Mesodermal cell (in vitro differentiated cells): ENCODE measurements around the gene KLHL35.
"Not testable (repeated sequence)": the region's sequence is repeated elsewhere in the genome, so short reads cannot be mapped to it uniquely, and the experiment has no call there.

ENCODE experiments used
- H3K27ac ChIP-seq: 2 replicates; pipeline ENCODE4 v1.7.0; 2013; ENCODE audit warnings: mild to moderate bottlenecking, low read depth, low read length, moderate library complexity; ENCODE audit not compliant: severe bottlenecking
- H3K36me3 ChIP-seq: 2 replicates; pipeline ENCODE4 v1.7.1; 2013; ENCODE audit warnings: mild to moderate bottlenecking, low read length, moderate library complexity; ENCODE audit not compliant: control insufficient read depth, insufficient read depth
- H3K4me1 ChIP-seq: one replicate; pipeline ENCODE4 v1.7.1; 2013; ENCODE audit warnings: mild to moderate bottlenecking, low read length; ENCODE audit not compliant: insufficient read depth, control insufficient read depth, poor library complexity, severe bottlenecking
- H3K4me3 ChIP-seq: 2 replicates; pipeline ENCODE4 v1.7.0; 2013; ENCODE audit warnings: low read length, control low read depth, mild to moderate bottlenecking; ENCODE audit not compliant: insufficient read depth, poor library complexity, severe bottlenecking; ENCODE audit errors: extremely low read depth
- H3K9me3 ChIP-seq: 2 replicates; pipeline ENCODE4 v1.7.1; 2013; ENCODE audit warnings: mild to moderate bottlenecking, low read length, moderate library complexity; ENCODE audit not compliant: control insufficient read depth
- WGBS, 2 experiments: methylation state at CpG; one replicate each; pipeline ENCODE4 v1.1.5; 2013; ENCODE audit warnings: missing lambda C conversion rate in 2 of 2; ENCODE audit not compliant: insufficient coverage in 2 of 2; 5-methylcytosine and 5-hydroxymethylcytosine counted together

Gene KLHL35

DNA sequence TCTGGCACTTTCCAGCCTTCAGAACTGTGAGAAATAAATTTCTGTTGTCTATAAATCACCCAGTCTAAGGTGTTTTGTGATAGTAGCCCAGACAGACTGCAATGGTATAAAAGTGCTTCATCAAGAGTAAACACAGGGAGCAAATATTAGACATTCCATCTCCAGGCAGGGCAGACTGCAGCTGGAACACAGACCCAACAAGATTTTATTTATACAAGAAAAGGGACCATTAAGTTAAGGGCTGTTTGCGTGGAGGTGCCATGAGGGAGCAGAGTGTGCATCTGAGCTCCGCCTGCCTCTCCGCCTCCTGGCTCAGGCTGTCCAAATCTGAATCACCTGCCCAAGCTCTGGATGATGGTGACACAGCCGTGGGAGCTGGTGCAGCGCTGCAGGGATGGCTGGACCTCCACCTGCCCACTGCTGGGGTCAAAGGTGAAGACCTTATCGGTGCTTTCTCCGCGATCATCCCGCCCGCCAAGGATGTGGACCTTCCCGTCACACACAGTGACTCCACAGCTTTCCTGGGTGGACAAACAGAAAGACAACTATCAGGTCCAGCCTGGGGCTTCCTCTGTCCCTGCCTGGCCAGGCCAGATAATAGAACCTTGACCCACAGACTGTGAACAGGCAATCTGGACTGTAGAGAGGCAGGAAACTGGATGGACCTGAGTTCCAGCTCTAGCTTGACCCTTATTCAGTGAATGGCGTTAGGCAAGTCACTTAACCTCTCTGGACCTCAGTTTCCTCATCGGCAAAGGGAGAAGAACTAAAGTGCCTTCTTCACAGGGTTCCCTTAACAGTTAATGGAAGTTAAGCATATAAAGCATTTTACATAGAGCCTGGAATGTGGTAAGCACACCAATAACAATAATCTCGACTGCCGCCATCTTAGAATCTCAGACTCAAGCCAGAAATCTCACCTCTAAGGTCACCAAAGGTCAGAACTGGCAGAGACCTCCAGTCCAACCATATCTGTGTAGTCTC, 10.5 kb downstream of the KLHL35 start:
- 94 to 99% methylated on average over 12 to 13 of the region's 15 CpGs for WGBS, 2 experiments
- Histone ChIP-seq H3K9me3 (no peaks in the 10 kb centered on the region), H3K36me3 (peaks cover 26% of the 10 kb centered on the region), H3K4me3 (no peak overlapping the region), H3K4me1 (peaks cover 12% of the 10 kb centered on the region), H3K27ac (no peak overlapping the region)

DNA sequence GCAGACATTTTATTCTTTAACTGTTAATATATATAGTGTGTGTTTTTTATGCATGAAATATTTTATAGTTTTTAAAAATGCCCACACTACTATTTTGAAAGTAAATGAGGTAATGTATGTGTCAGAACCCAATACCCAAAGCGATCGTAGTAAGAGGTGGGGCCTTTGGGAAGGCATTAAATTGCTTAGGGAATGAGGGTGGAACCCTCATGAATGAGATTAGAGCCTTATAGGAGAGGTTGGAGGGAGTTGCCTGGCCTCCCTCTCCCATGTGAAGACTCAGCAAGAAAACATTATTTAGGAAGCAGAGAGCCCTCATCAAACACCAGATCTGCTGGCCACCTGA, 11.1 kb downstream of the KLHL35 start:
- Histone ChIP-seq H3K36me3 (peaks cover 33% of the 10 kb centered on the region), H3K4me1 (peaks cover 12% of the 10 kb centered on the region), H3K9me3 (no peaks in the 10 kb centered on the region), H3K27ac (no peak overlapping the region), H3K4me3 (no peak overlapping the region)
- 100% methylated on average over 2 of the region's 2 CpGs; no CpG with 5 or more reads in 1 of the 2 experiments for WGBS, 2 experiments

DNA sequence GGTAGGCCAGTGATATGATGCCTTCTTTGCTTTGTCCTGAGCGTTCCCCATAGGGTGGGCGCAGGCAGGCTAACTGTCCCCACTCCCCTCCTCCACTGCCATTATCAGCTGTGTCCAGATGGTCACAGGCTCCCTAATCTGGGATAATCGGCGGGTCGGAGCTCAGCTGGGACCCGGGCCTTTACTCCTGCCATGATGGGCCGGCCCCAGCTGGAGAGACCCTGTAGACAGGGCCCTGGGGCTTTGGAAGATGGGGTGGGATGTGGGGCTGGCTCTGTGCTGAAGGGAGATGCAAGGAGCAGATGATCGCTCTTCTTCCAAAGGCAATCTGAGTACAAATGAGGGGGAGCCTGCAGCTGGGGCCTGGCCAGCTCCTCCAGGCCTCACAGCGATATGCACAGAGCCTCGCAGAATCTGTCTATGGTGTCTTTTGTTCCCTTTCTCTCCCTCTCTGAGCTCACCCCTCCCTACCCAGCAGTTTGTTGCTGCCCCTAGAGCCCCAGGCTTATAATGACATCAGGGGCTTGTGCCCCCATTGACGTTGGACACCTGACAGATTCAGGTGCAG, 11.9 kb downstream of the KLHL35 start:
- no peaks in the 10 kb centered on the region for H3K9me3 ChIP-seq
- no peak overlapping the region for H3K4me3 ChIP-seq
- 93 to 95% methylated on average over 5 to 8 of the region's 11 CpGs for WGBS, 2 experiments
- peaks cover 41% of the 10 kb centered on the region for H3K36me3 ChIP-seq
- no peak overlapping the region for H3K27ac ChIP-seq
- H3K4me1 ChIP-seq: peaks cover 12% of the 10 kb centered on the region

DNA sequence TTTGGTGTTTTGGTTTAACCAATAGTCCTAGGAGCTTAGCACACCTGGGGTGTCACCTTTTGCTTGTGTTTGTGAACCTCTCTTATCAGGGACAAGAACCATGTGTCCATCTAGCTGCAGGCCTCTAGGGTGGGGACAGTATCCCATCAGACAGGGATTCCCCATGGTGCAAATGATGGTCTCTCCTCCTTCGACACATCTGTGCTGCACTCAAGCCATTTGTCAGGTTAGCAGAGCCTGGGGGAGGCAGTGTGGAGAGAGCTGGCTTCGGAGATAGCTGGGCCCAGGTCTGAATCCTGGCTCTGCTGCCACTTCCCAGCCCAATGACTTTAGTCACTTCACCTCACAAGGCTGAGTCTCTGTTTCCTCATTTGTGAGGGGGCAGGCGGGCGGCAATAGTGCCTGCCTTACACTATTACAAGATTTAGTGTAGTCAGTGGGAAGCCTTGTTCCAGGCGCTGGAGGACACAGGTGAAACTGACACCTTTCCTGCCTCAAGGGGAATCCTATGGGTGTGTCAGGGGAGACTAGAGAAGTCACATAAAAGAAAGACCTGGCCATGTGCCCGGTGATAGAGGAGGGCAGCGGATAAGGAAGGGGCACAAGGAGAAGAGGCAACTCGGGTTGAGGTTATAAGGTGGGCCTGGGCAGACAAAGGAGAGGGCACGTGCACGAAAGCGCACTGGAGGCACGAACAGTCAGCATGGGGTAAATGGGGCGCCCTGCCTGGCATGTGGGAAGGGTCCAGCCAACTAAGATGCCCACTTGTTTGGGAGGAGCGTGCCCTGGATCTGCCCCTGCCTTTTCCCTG, 12.6 kb downstream of the KLHL35 start:
- Histone ChIP-seq H3K9me3 (no peaks in the 10 kb centered on the region), H3K4me3 (no peak overlapping the region), H3K27ac (no peak overlapping the region), H3K4me1 (peaks cover 12% of the 10 kb centered on the region), H3K36me3 (peaks cover 46% of the 10 kb centered on the region)
- 92 to 97% methylated on average over 11 to 12 of the region's 14 CpGs for WGBS, 2 experiments

DNA sequence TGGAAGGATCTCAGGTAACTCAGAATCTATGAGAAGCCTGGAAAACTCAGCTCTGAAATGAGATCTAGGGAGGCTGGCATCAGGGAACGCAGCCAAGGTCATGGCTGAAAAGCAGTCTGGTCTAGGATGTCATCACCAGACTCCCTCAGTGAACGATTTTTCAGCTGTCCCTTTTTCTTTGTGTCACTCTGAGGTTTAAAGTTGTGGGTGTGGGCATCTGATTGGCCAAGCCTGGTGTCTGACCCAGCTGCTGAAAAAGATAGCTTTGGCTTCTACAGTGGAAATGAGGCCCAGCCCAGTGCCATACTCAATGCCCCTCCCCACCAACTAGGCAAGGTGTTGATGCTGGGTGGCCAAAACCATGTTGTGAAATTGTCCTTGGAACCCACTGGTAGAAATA, 19.1 kb downstream of the KLHL35 start:
- no peak overlapping the region for H3K4me3 ChIP-seq
- WGBS, 2 experiments: 100% methylated on average over 1 to 2 of the region's 2 CpGs
- H3K9me3 ChIP-seq: no peaks in the 10 kb centered on the region
- peaks cover 65% of the 10 kb centered on the region for H3K36me3 ChIP-seq
- H3K27ac ChIP-seq: no peak overlapping the region
- H3K4me1 ChIP-seq: peaks cover 8% of the 10 kb centered on the region

DNA sequence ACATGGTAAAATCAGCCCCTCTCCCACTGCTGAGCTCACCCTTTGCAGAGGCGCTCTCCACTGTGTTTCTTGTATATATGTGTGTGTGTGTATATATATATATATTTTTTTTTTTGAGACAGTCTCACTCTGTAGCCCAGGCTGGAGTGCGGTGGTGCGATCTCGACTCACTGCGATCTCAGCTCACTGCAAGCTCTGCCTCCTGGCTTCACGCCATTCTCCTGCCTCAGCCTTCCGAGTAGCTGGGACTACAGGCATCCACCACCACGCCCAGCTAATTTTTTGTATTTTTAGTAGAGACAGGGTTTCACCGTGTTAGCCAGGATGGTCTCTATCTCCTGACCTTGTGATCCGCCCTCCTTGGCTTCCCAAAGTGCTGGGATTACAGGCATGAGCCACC, 19.9 kb downstream of the KLHL35 start:
- 92 to 97% methylated on average over 5 to 7 of the region's 10 CpGs for WGBS, 2 experiments
- not testable (repeated sequence) for H3K4me3 ChIP-seq, H3K9me3 ChIP-seq, H3K4me1 ChIP-seq, H3K27ac ChIP-seq
- peaks cover 72% of the 10 kb centered on the region for H3K36me3 ChIP-seq

DNA sequence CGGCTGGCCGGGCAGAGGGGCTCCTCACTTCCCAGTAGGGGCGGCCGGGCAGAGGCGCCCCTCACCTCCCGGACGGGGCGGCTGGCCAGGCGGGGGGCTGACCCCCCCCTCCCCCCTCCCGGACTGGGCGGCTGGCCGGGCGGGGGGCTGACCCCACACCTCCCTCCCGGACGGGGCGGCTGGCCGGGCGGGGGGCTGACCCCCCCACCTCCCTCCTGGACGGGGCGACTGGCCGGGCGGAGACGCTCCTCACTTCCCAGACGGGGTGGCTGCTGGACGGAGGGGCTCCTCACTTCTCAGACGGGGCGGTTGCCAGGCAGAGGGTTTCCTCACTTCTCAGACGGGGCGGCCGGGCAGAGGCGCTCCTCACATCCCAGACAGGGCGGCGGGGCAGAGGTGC, 23.0 kb downstream of the KLHL35 start:
- H3K4me3 ChIP-seq, H3K4me1 ChIP-seq, H3K9me3 ChIP-seq, H3K27ac ChIP-seq: not testable (repeated sequence)
- WGBS, 2 experiments: no CpG with 5 or more reads among the region's 33 CpGs
- peaks cover 74% of the 10 kb centered on the region for H3K36me3 ChIP-seq

DNA sequence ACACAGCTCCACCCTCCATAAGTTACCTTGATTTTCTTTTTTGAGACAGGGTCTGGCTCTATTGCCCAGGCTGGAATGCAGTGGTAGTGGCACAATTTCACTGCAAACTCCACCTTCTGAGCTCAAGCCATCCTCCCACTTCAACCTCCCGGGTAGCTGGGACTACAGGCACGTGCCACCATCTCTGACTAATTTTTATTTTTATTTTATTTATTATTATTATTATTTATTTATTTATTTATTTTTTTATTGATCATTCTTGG, 24.1 kb downstream of the KLHL35 start:
- H3K4me1 ChIP-seq: peaks cover 2% of the 10 kb centered on the region
- no peaks in the 10 kb centered on the region for H3K9me3 ChIP-seq
- WGBS, 2 experiments: no CpG with 5 or more reads among the region's 2 CpGs
- no peak overlapping the region for H3K27ac ChIP-seq
- H3K36me3 ChIP-seq: peaks cover 76% of the 10 kb centered on the region
- H3K4me3 ChIP-seq: no peak overlapping the region

DNA sequence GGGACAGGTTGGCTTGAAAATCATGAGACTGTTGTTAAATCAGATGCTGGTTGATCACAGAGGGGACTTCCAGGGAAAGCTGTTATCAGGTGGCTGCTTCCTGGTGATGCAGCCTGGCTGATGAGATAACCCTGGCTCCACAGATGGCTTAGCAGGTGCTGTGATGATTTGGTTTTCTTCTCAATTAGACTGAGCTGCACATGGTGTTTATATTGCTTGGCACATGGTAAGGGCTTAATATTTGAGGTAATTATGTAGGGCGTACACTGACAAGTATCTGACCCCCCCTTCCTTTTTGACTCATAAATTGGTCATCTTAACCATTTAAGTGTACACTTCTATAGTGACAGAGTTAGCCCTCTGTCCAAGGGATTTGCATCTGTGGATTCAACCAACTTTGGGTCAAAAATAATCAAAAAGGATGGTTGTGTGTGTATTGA, 26.6 kb downstream of the KLHL35 start:
- no peak overlapping the region for H3K27ac ChIP-seq
- no peak overlapping the region for H3K4me3 ChIP-seq
- no peaks in the 10 kb centered on the region for H3K9me3 ChIP-seq
- peaks cover 23% of the 10 kb centered on the region for H3K4me1 ChIP-seq
- peaks cover 80% of the 10 kb centered on the region for H3K36me3 ChIP-seq
- no CpG with 5 or more reads among the region's 1 CpG for WGBS, 2 experiments

DNA sequence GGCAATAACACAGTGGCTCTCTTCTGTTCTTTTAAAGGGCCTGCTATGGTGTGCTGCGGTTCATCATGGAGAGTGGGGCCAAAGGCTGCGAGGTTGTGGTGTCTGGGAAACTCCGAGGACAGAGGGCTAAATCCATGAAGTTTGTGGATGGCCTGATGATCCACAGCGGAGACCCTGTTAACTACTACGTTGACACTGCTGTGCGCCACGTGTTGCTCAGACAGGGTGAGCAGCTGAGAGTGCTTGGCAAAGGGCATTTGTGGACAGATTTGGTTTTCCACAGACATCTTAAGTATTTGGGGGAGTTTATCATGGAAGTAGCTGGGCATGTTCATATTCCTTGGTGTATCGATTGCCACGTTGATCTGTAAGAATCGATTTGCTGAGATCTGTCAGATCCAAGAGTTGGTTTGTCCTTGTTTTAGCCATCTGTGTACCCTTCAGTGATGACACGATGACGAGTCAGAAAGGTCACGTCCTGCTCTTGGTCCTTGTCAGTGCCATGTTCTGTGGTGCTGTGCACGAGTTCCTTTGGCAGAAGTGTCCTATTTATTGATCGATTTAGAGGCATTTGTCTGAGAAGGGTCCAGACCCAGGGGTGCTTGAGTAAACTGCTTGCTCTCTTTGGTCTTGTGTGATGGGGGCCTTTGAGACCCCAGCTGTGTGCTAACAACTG, 28.9 kb downstream of the KLHL35 start:
- Histone ChIP-seq H3K4me3 (no peak overlapping the region), H3K36me3 (peaks cover 89% of the 10 kb centered on the region), H3K4me1 (peaks cover 24% of the 10 kb centered on the region), H3K27ac (no peak overlapping the region), H3K9me3 (no peaks in the 10 kb centered on the region)
- 96 to 97% methylated on average over 14 to 15 of the region's 15 CpGs for WGBS, 2 experiments
